H1 (cell line): ENCODE measurements around the gene HOXB9. TPM values are rescaled to one million over a fixed set of nuclear protein-coding genes. Genes with fewer than 3 reads are reported as not detected.

Experiments used
- CTCF ChIA-PET: fragments of 300-600 bp; sonication (Branson Sonifier 250); formaldehyde crosslinking; loops from one replicate; lab custom pipeline; 2021; ENCODE audit not compliant: partially characterized antibody; lab: Charles Lee
- POLR2A ChIA-PET: fragments of 300-600 bp; sonication (Branson Sonifier 250); formaldehyde crosslinking; loops from one replicate; lab custom pipeline; 2021; ENCODE audit warnings: inconsistent platforms; ENCODE audit not compliant: partially characterized antibody; lab: Charles Lee
- DNase-seq, 2 experiments: peaks; one replicate each; pipeline versions ENCODE4 v3.0.0 to v3.0.0-alpha.2; 2010 to 2022; ENCODE audit warnings: low spot score in 2 of 2, low read depth in 1 of 2, mixed read lengths in 1 of 2
- FAIRE-seq: peaks from 2 replicates; lab custom pipeline; 2011; peaks lifted over from hg19 to GRCh38; lab: Jason Lieb, UNC
- H2AFZ ChIP-seq: 2 replicates; pipeline ENCODE4 v1.8.1; 2012; ENCODE audit warnings: low read length, inconsistent platforms
- H2AK5ac ChIP-seq: 2 replicates; pipeline ENCODE4 v1.6.1; 2013; ENCODE audit warnings: low read depth, low read length
- H2BK120ac ChIP-seq: replicated peaks from 2 replicates; pipeline ENCODE3; 2013; ENCODE audit warnings: low read depth, low read length, inconsistent platforms
- H2BK12ac ChIP-seq: 2 replicates; pipeline ENCODE4 v1.6.1; 2013; ENCODE audit warnings: low read depth, low read length
- H2BK15ac ChIP-seq: 2 replicates; pipeline ENCODE4 v1.6.1; 2013; ENCODE audit warnings: low read length
- H2BK20ac ChIP-seq: 2 replicates; pipeline ENCODE4 v1.6.1; 2013; ENCODE audit warnings: low read length
- H2BK5ac ChIP-seq: 2 replicates; pipeline ENCODE4 v1.6.1; 2013; ENCODE audit warnings: low read depth, low read length
- H3K14ac ChIP-seq: 2 replicates; pipeline ENCODE4 v1.6.1; 2013; ENCODE audit warnings: inconsistent platforms; ENCODE audit not compliant: insufficient read length
- H3K18ac ChIP-seq: 2 replicates; pipeline ENCODE4 v1.6.1; 2013; ENCODE audit warnings: low read length; ENCODE audit errors: extremely low read depth
- H3K23ac ChIP-seq: 2 replicates; pipeline ENCODE4 v1.6.1; 2013; ENCODE audit warnings: inconsistent platforms; ENCODE audit not compliant: insufficient read length
- H3K23me2 ChIP-seq: 2 replicates; pipeline ENCODE4 v1.6.1; 2013; ENCODE audit warnings: low read depth, low read length
- H3K27ac ChIP-seq: 2 replicates; pipeline ENCODE4 v1.6.1; 2011; ENCODE audit warnings: low read depth, low read length, inconsistent platforms
- H3K27me3 ChIP-seq, 4 experiments: replicated peaks in 1 of 4; 1 replicate in 1 of 4; 2 replicates in 3 of 4; pipeline versions ENCODE4 v1.6.1 to v1.8.1; 2011 to 2013; ENCODE audit warnings: low read length in 3 of 4, mild to moderate bottlenecking in 3 of 4, inconsistent platforms in 2 of 4, mixed read lengths in 2 of 4, moderate library complexity in 1 of 4; ENCODE audit not compliant: control insufficient read depth in 3 of 4, insufficient read depth in 3 of 4; ENCODE audit errors: extremely low read depth in 1 of 4
- H3K36me3 ChIP-seq, 4 experiments: 2 replicates each; pipeline versions ENCODE4 v1.6.1 to v1.8.1; 2011 to 2013; ENCODE audit warnings: mild to moderate bottlenecking in 4 of 4, low read length in 3 of 4, moderate library complexity in 2 of 4, control low read depth in 1 of 4, inconsistent platforms in 1 of 4; ENCODE audit not compliant: insufficient read depth in 4 of 4, control insufficient read depth in 2 of 4
- H3K4ac ChIP-seq: replicated peaks from 2 replicates; pipeline ENCODE3; 2013; ENCODE audit warnings: low read length, low read depth, mixed read lengths, inconsistent platforms; ENCODE audit not compliant: insufficient read length
- H3K4me1 ChIP-seq, 4 experiments: replicated peaks in 1 of 4; 1 replicate in 1 of 4; 2 replicates in 3 of 4; pipeline versions ENCODE4 v1.6.1 to v1.8.1; 2011 to 2013; ENCODE audit warnings: low read length in 3 of 4, inconsistent platforms in 2 of 4, mixed read lengths in 1 of 4; ENCODE audit not compliant: insufficient read depth in 4 of 4, control insufficient read depth in 3 of 4
- H3K4me2 ChIP-seq, 2 experiments: 2 replicates each; pipeline versions ENCODE4 v1.6.1 to v1.8.1; 2011 to 2013; ENCODE audit warnings: low read depth in 2 of 2, low read length in 2 of 2, control low read depth in 1 of 2, inconsistent platforms in 1 of 2, mild to moderate bottlenecking in 1 of 2; ENCODE audit not compliant: insufficient read depth in 1 of 2
- H3K4me3 ChIP-seq, 4 experiments: fragments of 200-600, 300-600 bp in 1 of 4; sonication (generic), shearing (Covaris generic), sonication (Bioruptor Twin) in 1 of 4; 2 replicates each; pipeline versions ENCODE4 v1.5.1 to v1.8.1; 2011 to 2016; ENCODE audit warnings: low read length in 4 of 4, low read depth in 3 of 4, control low read depth in 2 of 4, inconsistent platforms in 2 of 4, mild to moderate bottlenecking in 2 of 4, mixed read lengths in 1 of 4, moderate library complexity in 1 of 4; ENCODE audit not compliant: insufficient read depth in 2 of 4; ENCODE audit errors: extremely low read depth in 1 of 4
- H3K56ac ChIP-seq: replicated peaks from 2 replicates; pipeline ENCODE3; 2013; ENCODE audit warnings: low read depth, mild to moderate bottlenecking, mixed read lengths, low read length, inconsistent platforms; ENCODE audit not compliant: insufficient read length
- H3K79me1 ChIP-seq: 2 replicates; pipeline ENCODE4 v1.6.1; 2013; ENCODE audit warnings: low read depth, low read length, control low read depth
- H3K79me2 ChIP-seq, 2 experiments: 2 replicates each; pipeline versions ENCODE4 v1.6.1 to v1.8.1; 2012 to 2013; ENCODE audit warnings: low read length in 2 of 2, mild to moderate bottlenecking in 2 of 2, inconsistent platforms in 1 of 2; ENCODE audit not compliant: insufficient read depth in 2 of 2, control insufficient read depth in 1 of 2
- H3K9ac ChIP-seq, 4 experiments: replicated peaks in 1 of 4; 1 replicate in 1 of 4; 2 replicates in 3 of 4; pipeline versions ENCODE4 v1.6.1 to v1.8.1; 2011 to 2013; ENCODE audit warnings: low read depth in 3 of 4, low read length in 3 of 4, control low read depth in 2 of 4, mild to moderate bottlenecking in 2 of 4, moderate library complexity in 2 of 4, inconsistent platforms in 1 of 4; ENCODE audit errors: extremely low read depth in 1 of 4
- H3K9me3 ChIP-seq, 2 experiments: 2 replicates each; pipeline versions ENCODE4 v1.6.1 to v1.8.1; 2012 to 2013; ENCODE audit warnings: mild to moderate bottlenecking in 2 of 2, moderate library complexity in 2 of 2, control low read depth in 1 of 2, inconsistent platforms in 1 of 2, low read depth in 1 of 2, low read length in 1 of 2, mixed read lengths in 1 of 2; ENCODE audit not compliant: insufficient read depth in 2 of 2
- H4K20me1 ChIP-seq, 2 experiments: replicated peaks in 1 of 2; 2 replicates each; pipeline versions ENCODE3 to v1.8.1; 2011 to 2013; ENCODE audit warnings: inconsistent platforms in 2 of 2, low read length in 2 of 2, mild to moderate bottlenecking in 1 of 2; ENCODE audit not compliant: insufficient read depth in 2 of 2, control insufficient read depth in 1 of 2
- H4K5ac ChIP-seq: 2 replicates; pipeline ENCODE4 v1.6.1; 2013; ENCODE audit warnings: low read length, low read depth, mixed read lengths, inconsistent platforms; ENCODE audit not compliant: insufficient read length
- H4K8ac ChIP-seq: 2 replicates; pipeline ENCODE4 v1.8.0; 2013; ENCODE audit warnings: mild to moderate bottlenecking, moderate library complexity, low read length, inconsistent platforms; ENCODE audit not compliant: insufficient read depth; ENCODE audit errors: extremely low read depth
- H4K91ac ChIP-seq: replicated peaks from 2 replicates; pipeline ENCODE3; 2013; ENCODE audit warnings: low read length, mixed read lengths, inconsistent platforms; ENCODE audit not compliant: insufficient read length
- ASH2L ChIP-seq: fragments of 200-600, 300-600 bp; sonication (generic); IDR thresholded peaks from one replicate; pipeline ENCODE4 v1.7.1; 2017; ENCODE audit warnings: low read length
- CHD1 ChIP-seq: IDR thresholded peaks from 2 replicates; pipeline ENCODE4 v1.6.1; 2012; ENCODE audit warnings: low read depth, low read length, improper control_type of control experiment
- E2F6 ChIP-seq: IDR thresholded peaks from 2 replicates; pipeline ENCODE4 v1.6.1; 2012; ENCODE audit warnings: inconsistent platforms
- EGR1 ChIP-seq: IDR thresholded peaks from 2 replicates; pipeline ENCODE4 v1.6.1; 2011; ENCODE audit warnings: low read depth, low read length, borderline replicate concordance
- GABPA ChIP-seq: IDR thresholded peaks from 2 replicates; pipeline ENCODE4 v1.6.1; 2011; ENCODE audit warnings: mild to moderate bottlenecking, low read length, moderate library complexity, borderline replicate concordance; ENCODE audit not compliant: insufficient read depth
- HDAC6 ChIP-seq: IDR thresholded peaks from one replicate; pipeline ENCODE4 v1.7.1; 2012; ENCODE audit warnings: low read depth, mild to moderate bottlenecking, inconsistent platforms, low read length, moderate library complexity
- RNF2 ChIP-seq: fragments of 200-900, 300-1000 bp; sonication (generic); IDR thresholded peaks from 2 replicates; pipeline ENCODE4 v1.7.1; 2016; ENCODE audit warnings: borderline replicate concordance, low read depth, mild to moderate bottlenecking, antibody characterized with exemption, low read length; ENCODE audit not compliant: poor library complexity, severe bottlenecking; ENCODE audit errors: missing control alignments
- WGBS, 2 experiments: shearing (Covaris generic) in 1 of 2; methylation state at CpG; one replicate each; pipeline versions ENCODE4 v1.1.6 to v1.1.7; 2013 to 2015; ENCODE audit warnings: low lambda C conversion rate in 2 of 2, mixed read lengths in 2 of 2, inconsistent platforms in 1 of 2, low coverage in 1 of 2, missing lambda C conversion rate in 1 of 2; ENCODE audit not compliant: insufficient replicate concordance in 2 of 2, insufficient coverage in 1 of 2, insufficient read length in 1 of 2; ENCODE audit errors: extremely low coverage in 1 of 2, missing lambda C conversion rate in 1 of 2; 5-methylcytosine and 5-hydroxymethylcytosine counted together
- polyA plus RNA-seq, 7 experiments: library from polyadenylated mRNA; depleted of rRNA in 3 of 7; stranded (reverse) in 5 of 7; unstranded in 2 of 7; fragments of >200 nt in 5 of 7; fragments of 200-250 nt in 2 of 7; gene quantifications; 1 replicate in 5 of 7; 2 replicates in 1 of 7; 4 replicates in 1 of 7; pipeline versions ENCODE4 v1.2.1 to v1.2.3, GENCODE V29; 2011 to 2013; ENCODE audit warnings: missing spikeins in 2 of 7, mixed read lengths in 2 of 7
- total RNA-seq: library from RNA; stranded (reverse); fragmentation: NEBNext Ultra II Directional; extraction: Animal tissue kit (Norgen Biotek cat#: 25700); gene quantifications from 2 replicates; pipeline ENCODE4 v1.2.1, GENCODE V29; 2021

The HOXB9 gene
- total and polyA plus RNA-seq, 2 of the 8 experiments (the other 6 are each of a cell fraction or from before 2014, with no cell fraction given): not detected

DNA sequence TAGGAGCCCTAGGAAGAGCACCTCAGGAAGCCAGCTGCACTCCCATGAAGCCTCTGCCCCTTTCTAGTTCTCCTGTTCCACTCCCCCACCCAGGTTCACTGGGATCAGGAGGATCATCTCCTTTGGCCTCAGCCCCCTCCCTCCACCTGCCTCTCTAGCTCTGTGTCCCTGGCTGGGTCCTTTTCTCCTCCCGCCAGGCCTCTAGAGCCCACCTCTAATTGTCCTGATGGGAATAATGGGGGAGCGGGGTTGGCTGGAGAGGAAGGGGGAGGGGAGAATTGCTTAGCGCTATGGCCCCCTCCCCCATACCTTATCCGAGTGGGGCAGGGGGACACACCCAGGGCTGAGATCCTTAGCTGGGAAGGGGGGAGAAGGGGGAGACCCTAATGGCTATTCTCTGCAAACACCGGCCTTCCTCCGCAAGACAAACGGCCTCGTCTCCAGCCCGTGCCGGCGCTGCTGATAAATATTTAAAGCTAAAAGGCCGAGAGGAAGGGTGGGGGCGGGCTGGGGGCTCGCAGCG is 16.3 kb downstream of the HOXB9 start:
- Histone ChIP-seq H2BK20ac (no peak overlapping the region), H3K18ac (no peak overlapping the region), H3K56ac (no peak overlapping the region), H2BK5ac (no peak overlapping the region), H3K23me2 (peaks cover 2% of the 10 kb centered on the region; the same call in 1 of the 2 replicates), H2BK15ac (no peak overlapping the region), H3K9ac (no peak overlapping the region), H3K4me3 (peak overlapping the region in 1 of 4 experiments; percentile 46; a peak in 2 of 8 replicates), H3K27me3 (peaks cover 96 to 100% (median 99%) of the 10 kb centered on the region in 4 experiments), H3K79me2 (no peaks in the 10 kb centered on the region), H2BK120ac (no peak overlapping the region), H3K9me3 (no peaks in the 10 kb centered on the region; a peak in 1 of 4 replicates), H2AFZ (no peak overlapping the region), H4K8ac (no peak overlapping the region), H2BK12ac (no peak overlapping the region), H3K79me1 (no peaks in the 10 kb centered on the region), H3K23ac (no peak overlapping the region), H3K14ac (no peak overlapping the region), H4K20me1 (peaks cover 28 to 38% of the 10 kb centered on the region in 2 experiments), H4K5ac (no peak overlapping the region), H3K4me2 (peak overlapping the region; percentile 41 to 57; a peak in 3 of 4 replicates), H3K4ac (no peak overlapping the region), H3K4me1 (peaks cover 0 to 7% (median 4%) of the 10 kb centered on the region in 4 experiments; a peak in 5 of 7 replicates), H3K27ac (no peak overlapping the region), H4K91ac (no peak overlapping the region), H3K36me3 (peaks cover 0 to 18% (median 0%) of the 10 kb centered on the region in 4 experiments; a peak in 1 of 8 replicates), H2AK5ac (no peak overlapping the region)
- WGBS, 2 experiments: 7% methylated on average over 7 of the region's 15 CpGs; no CpG with 5 or more reads in 1 of the 2 experiments
- ChIA-PET CTCF (interaction anchor here (0.6 to 2.3 kb wide), 12 partner anchors 9 to 583 kb away, joined by 3 to 10 read pairs (median 3); no protein-coding TSS in a partner anchor), POLR2A (interaction anchor here (0.7 kb wide), 1 partner anchor 89 kb away, joined by 3 read pairs; no protein-coding TSS in a partner anchor)
- TF ChIP-seq GABPA (no peak), E2F6 (no peak), EGR1 (no peak), HDAC6 (no peak), CHD1 (no peak), ASH2L (peak; percentile 6), RNF2 (peak; percentile 24)
- DNase-seq (no peak), FAIRE-seq (no peak)
